ENCODE measurements around the gene FXYD5. TPM values are rescaled to one million over a fixed set of nuclear protein-coding genes. Genes with fewer than 3 reads are reported as not detected.

FXYD5 gene, protein sequence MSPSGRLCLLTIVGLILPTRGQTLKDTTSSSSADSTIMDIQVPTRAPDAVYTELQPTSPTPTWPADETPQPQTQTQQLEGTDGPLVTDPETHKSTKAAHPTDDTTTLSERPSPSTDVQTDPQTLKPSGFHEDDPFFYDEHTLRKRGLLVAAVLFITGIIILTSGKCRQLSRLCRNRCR
- 179 to 222 TPM (median 213 TPM) in 5 replicates for total RNA-seq (2022; extraction: Qiagen RNA extraction)

DNA sequence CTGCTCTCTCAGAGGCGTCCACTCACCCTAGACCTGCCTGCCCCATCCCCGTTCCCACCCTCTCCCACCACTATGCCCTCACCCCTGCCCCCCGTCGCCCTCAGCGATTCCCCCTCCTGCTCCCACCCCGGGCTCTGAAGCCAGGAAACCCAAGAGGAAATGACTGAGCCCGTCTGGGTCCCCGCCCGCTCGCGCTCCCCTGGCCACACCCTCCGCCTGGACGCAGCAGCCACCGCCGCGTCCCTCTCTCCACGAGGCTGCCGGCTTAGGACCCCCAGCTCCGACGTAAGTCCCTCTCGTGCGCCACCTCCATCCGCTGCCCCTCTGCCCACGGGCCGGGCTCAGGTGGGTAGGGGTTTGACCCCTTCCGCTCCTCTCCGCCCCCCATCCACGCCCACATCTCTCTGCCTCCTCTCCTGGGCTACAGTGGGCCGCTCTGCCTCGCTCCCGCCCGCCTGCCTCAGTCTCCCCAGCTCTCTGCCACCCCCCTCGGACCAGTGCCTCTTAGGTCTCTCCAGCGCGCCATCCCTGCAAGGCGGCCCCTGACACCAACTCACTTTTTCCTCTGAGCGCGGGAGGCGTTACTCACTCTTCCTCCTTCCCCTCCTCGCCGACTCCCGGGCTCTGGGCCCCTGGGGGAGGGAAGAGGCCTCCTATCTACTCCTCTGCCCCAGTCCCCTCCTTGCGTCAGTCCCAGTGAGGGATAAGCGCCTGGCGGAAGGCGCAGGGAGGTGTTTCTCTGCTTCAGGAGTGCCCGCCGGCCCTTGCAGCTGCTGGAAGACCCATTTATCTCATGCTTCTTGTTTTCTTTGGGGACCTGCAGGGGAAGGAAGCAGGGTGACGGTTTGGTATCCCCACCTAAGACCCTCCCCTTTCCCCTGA, at the start of gene FXYD5:
FXYD5 (plus strand) TSS at position 211 of the 882 bp plus-strand sequence. CDS start 816 bp downstream, outside the sequence.

DNA sequence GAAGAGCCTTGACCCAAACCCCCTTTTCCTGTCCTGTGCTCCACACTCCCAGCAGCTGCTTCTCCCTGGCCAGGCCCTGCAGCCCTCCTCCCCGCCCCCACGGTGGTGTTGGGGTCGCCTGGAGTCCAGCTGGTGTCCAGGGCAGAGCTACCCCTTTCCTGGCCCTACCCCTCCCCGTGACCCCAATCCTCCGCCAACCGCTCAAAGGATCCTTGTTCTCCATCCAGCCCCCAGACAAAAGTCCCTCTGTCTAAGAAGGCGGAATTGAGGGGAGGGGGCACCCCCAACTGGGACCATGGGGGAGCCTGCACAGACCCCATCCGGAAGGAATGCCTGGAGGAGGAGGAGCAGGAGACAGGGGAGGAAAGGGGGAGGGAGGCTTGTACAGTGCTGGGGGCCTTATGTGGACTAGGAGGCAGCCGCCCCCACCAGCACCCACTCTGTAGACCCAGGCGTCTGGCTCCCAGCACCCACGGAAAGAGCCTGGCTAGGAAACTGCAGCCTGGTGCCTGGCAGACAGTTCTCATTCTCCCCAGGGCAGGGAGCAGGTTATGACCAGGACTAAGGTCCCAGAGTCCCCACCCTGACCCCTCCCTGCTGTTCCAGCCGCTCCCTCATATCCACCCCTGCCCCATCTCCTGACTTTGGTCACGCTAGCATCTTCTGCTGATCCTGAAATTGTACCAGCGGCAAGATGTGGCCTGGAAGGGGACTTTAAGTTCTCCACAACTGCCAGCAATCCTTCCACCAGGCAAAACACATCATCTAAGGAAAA, 39.2 kb upstream of the FXYD5 start, which contains the start of gene FXYD3:
FXYD3 (plus strand) TSS at position 647 of the 775 bp plus-strand sequence. CDS start 3,554 bp downstream, outside the sequence.

DNA sequence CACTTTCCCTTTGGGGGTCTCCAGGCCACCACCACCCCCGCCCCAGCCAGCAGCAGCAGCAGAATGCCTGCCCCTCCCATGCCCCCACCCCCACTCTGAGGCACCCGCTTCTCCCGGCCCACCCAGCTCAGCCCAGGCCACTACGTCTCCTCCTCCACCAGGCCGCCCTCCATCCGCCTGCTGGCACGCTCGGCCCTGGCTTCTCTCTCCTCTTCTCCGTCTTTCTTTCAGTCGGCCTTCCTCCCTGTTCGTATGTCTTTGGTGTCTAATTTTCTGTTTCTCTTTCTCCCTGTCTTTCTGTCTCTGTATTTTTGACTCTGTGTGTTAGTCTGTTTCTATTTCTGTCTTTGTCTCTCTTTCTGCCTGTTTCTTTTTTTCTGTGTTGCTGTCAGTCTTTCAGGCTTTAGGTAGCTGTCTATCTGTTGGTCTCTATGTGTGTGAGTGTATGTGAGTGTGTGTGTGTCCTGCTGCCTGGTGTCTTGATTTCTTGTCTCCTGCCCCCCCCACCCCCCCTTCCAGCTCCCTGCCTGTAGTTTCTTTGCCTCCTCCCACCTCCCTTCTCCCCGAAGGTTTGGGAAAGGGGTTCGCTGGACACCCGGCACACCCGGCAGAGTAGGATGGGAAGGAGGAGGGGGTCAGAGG, 19.8 kb upstream of the FXYD5 start, which contains the start of gene LGI4:
LGI4 (minus strand) TSS at position 459 of the 642 bp plus-strand sequence; CDS start at position 80, 379 bp downstream.

DNA sequence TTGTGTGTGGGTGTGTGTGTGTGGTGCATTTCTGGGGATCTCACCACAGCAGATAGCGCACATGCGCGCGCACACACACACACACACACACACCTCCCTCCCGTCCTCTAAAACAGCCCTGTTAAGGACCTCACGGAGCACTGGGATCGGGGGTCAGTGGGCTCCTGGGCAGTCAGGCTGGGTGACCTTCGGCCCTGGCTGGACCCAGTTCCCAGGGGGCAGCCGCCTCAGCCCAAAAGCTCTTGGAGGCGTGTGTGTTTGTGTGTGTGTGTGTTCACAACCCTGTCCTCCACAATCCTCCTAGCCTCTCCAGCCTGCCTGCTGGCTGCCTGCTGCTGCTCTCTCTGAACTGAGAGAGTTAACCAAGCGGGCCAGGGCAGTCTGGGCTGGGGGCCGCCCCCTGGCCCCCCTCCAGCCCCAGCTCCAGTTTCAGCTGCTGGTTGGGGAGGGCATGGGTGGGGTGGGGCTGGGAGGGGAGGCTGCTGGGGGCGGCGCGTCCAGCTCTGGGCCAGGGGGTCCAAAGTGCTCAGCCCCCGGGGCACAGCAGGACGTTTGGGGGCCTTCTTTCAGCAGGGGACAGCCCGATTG, 16.1 kb upstream of the FXYD5 start, which contains the start of gene FXYD1:
FXYD1 (plus strand) TSS at position 520 of the 588 bp plus-strand sequence. CDS start 1,256 bp downstream, outside the sequence.

DNA sequence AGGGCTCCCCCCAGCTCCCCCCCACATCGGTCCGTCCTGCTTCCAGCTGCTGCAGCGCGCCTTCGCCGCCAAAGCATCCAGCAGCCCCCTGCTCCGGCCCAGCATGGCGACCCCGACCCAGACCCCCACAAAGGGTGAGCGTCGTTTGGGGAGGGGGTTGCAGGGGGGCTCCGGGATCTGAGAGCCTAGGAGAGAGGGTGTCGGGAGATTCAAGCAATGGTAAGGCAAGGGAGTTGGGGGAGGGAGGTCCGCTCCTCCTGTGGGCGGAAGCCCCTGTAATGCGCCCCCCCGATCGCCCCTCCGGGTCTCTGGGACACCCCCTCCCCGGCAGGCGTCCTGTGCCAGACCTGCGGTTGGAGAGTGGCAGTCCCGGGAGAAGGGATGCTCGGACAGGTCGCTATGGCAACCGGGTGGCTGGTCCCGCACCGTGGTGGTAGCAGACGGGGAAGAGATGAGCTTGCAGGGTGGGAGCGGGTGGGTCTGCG, 11.3 kb upstream of the FXYD5 start, which contains the start of gene FXYD7:
FXYD7 (plus strand) TSS at position 25 of the 485 bp plus-strand sequence; CDS start at position 104, 79 bp downstream.

Other genes with a start within 250 kb of the FXYD5 start
- 4.4 to 6.0 TPM (median 4.8 TPM) in 5 replicates for gene ZNF30, start 227.8 kb upstream of the FXYD5 start, total RNA-seq (2022; extraction: Qiagen RNA extraction)
- gene ZNF792, start 190.5 kb upstream of the FXYD5 start, total RNA-seq (2022; extraction: Qiagen RNA extraction), result 1.3 to 2.1 TPM (median 1.5 TPM) in 5 replicates
- gene GRAMD1A, start 154.4 kb upstream of the FXYD5 start, total RNA-seq (2022; extraction: Qiagen RNA extraction), result 131 to 148 TPM (median 145 TPM) in 5 replicates
- 11.1 to 20.6 TPM (median 20.1 TPM) in 5 replicates for gene SCN1B, start 124.3 kb upstream of the FXYD5 start, total RNA-seq (2022; extraction: Qiagen RNA extraction)
- 0.08 to 0.11 TPM (median 0.09 TPM) in 5 replicates for gene HPN, start 113.0 kb upstream of the FXYD5 start, total RNA-seq (2022; extraction: Qiagen RNA extraction)
- 0.50 to 0.91 TPM (median 0.80 TPM) in 5 replicates for gene FXYD3, start 38.9 kb upstream of the FXYD5 start, total RNA-seq (2022; extraction: Qiagen RNA extraction)
- gene LGI4, start 19.7 kb upstream of the FXYD5 start, total RNA-seq (2022; extraction: Qiagen RNA extraction), result 0.10 to 0.41 TPM (median 0.28 TPM) in 5 replicates
- gene FXYD1, start 15.9 kb upstream of the FXYD5 start, total RNA-seq (2022; extraction: Qiagen RNA extraction), result 0.10 to 0.83 TPM (median 0.31 TPM) in 5 replicates
- gene FXYD7, start 11.5 kb upstream of the FXYD5 start, total RNA-seq (2022; extraction: Qiagen RNA extraction), result 0.13 to 0.27 TPM (median 0.17 TPM) in 4 of 5 replicates, not detected in the other
- gene FAM187B, start 74.0 kb downstream of the FXYD5 start, total RNA-seq (2022; extraction: Qiagen RNA extraction), result not detected in 5 replicates
- gene LSR, start 94.3 kb downstream of the FXYD5 start, total RNA-seq (2022; extraction: Qiagen RNA extraction), result 8.1 to 11.4 TPM (median 9.9 TPM) in 5 replicates
- gene USF2, start 114.2 kb downstream of the FXYD5 start, total RNA-seq (2022; extraction: Qiagen RNA extraction), result 111 to 164 TPM (median 154 TPM) in 5 replicates
- gene HAMP, start 127.8 kb downstream of the FXYD5 start, total RNA-seq (2022; extraction: Qiagen RNA extraction), result 0.03 to 0.25 TPM (median 0.10 TPM) in 4 of 5 replicates, not detected in the other
- 0.03 to 0.10 TPM in 2 of 5 replicates, not detected in the others for gene MAG, start 137.4 kb downstream of the FXYD5 start, total RNA-seq (2022; extraction: Qiagen RNA extraction)
- gene CD22, start 174.5 kb downstream of the FXYD5 start, total RNA-seq (2022; extraction: Qiagen RNA extraction), result 0.71 to 1.6 TPM (median 0.89 TPM) in 5 replicates
- 0.02 to 0.06 TPM (median 0.03 TPM) in 4 of 5 replicates, not detected in the other for gene FFAR1, start 193.2 kb downstream of the FXYD5 start, total RNA-seq (2022; extraction: Qiagen RNA extraction)
- 0.08 TPM in 1 of 5 replicates, not detected in the others for gene FFAR3, start 203.7 kb downstream of the FXYD5 start, total RNA-seq (2022; extraction: Qiagen RNA extraction)
- gene GPR42, start 216.3 kb downstream of the FXYD5 start, total RNA-seq (2022; extraction: Qiagen RNA extraction), result 0.03 TPM in 1 of 5 replicates, not detected in the others

Data from A549 treated with AZD2906 at 1 μM for 4 hours (cell line).